Non-pigmented ciliary epithelial cell (primary cell): Measurements from ENCODE around the gene MIPOL1.
"Not testable (repeated sequence)": the region's sequence is repeated elsewhere in the genome, so short reads cannot be mapped to it uniquely, and the experiment has no call there.

Experiments used
- DNase-seq: peaks from one replicate; pipeline ENCODE4 v3.0.0-alpha.2; 2010; ENCODE audit warnings: low read depth

Gene MIPOL1

GRCh38 chr14:37285220-37285619 is 87.5 kb downstream of the MIPOL1 start:
- no peak for DNase-seq

GRCh38 chr14:37289688-37290087 is 92.0 kb downstream of the MIPOL1 start:
- no peak for DNase-seq

- not testable (repeated sequence) for DNase-seq
Measured at GRCh38 chr14:37295262-37295661, 97.5 kb downstream of the MIPOL1 start.

- no peak for DNase-seq
Measured at GRCh38 chr14:37311252-37311651, 113.5 kb downstream of the MIPOL1 start.

GRCh38 chr14:37318938-37319337 is 121.2 kb downstream of the MIPOL1 start:
- DNase-seq = no peak

GRCh38 chr14:37320106-37320505 is 122.4 kb downstream of the MIPOL1 start:
- no peak for DNase-seq

DNA sequence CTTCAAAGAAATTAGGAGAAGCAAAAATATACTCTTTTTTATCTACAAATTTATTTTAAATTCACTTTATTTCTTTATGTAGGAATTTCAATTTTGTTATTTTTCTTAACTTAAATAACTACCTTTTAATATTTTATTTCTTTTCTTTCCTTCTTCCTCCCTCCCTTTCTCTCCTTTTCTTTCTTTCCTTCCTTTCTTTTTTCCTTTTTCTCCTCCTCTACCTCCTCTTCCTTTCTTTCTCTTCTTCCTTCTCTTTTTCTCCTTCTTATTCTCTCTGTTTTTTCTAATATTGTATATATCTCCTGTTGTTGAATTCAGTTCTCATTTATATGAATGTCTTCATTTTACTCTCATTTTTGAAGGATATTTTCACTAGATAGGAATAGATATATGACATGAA is 127.6 kb downstream of the MIPOL1 start:
- DNase-seq = no peak

- DNase-seq = no peak
Measured at GRCh38 chr14:37326434-37326833, 128.7 kb downstream of the MIPOL1 start.

DNA sequence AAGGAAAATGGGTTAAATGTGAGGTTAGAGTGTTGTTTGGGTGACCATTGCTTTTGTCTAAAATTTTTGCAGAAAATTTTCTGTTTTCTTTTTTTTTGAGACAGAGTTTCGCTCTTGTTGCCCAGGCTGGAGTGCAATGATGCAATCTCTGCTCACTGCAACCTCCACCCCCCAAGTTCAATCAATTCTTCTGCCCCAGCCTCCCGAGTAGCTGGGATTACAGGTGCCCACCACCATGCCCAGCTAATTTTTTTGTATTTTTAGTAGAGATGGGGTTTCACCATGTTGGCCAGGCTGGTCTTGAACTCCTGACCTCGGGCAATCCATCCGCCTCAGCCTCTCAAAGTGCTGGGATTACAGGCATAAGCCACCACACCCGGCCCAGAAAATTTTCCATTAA is 130.2 kb downstream of the MIPOL1 start:
- not testable (repeated sequence) for DNase-seq

GRCh38 chr14:37328673-37329072 is 130.9 kb downstream of the MIPOL1 start:
- DNase-seq = no peak

GRCh38 chr14:37329189-37330001 is 131.7 kb downstream of the MIPOL1 start:
- DNase-seq = no peak

DNA sequence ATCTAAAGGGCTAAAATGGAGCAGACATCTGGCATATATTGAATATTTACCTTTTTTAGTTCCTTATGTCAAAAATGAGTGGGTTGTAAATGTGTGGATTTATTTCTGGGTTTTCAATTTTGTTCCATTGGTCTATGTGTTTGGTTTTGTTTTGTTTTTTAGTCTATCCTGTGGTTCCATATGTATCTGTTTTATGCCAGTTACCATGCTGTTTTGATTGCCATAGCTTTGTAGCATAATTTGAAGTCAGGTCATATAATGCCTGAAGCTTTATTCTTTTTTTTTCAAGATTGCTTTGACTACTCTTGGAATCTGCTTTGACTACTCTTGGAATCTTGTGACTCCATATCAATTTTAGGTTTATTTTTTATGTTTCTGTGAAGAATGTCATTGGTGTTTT is 133.2 kb downstream of the MIPOL1 start:
- DNase-seq = no peak

- DNase-seq = no peak
Measured at GRCh38 chr14:37340353-37340752, 142.6 kb downstream of the MIPOL1 start.

- DNase-seq = no peak
Measured at GRCh38 chr14:37343307-37344094, 145.8 kb downstream of the MIPOL1 start.

DNA sequence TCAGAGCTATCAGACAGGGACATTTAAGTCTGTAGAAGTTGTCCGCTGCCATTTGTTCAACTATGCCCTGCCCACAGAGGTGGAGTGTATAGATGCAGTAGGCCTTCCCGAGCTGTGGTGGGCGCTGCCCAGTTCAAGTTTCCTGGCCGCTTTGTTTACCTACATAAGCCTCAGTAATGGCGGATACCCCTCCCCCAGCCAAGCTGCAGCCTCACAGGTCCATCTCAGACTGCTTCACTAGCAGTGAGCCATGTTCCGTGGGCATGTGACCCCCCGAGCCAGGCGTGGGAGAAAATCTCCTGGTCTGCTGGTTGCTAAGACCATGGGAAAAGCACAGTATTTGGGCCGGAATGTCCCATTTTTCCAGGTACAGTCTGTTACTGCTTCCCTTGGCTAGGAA is 165.9 kb downstream of the MIPOL1 start:
- no peak for DNase-seq

DNA sequence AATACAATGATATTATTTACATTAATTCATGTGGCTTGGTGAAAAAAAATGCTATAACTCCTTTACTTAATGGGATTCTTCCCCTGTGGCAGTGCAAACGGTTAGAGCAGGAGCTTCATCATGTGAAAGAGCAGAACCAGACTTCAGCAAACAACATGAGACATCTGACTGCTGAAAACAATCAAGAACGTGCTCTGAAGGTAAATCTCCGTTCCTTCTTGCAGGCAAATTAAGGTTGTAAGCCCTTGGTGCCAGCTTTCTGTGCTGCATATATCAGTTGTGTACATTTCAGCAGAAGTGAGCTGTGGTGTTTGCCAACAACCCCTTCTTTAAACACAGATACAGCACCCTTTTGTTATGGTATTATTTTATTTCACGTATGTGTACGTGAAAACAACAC is 171.7 kb downstream of the MIPOL1 start:
- no peak for DNase-seq

DNA sequence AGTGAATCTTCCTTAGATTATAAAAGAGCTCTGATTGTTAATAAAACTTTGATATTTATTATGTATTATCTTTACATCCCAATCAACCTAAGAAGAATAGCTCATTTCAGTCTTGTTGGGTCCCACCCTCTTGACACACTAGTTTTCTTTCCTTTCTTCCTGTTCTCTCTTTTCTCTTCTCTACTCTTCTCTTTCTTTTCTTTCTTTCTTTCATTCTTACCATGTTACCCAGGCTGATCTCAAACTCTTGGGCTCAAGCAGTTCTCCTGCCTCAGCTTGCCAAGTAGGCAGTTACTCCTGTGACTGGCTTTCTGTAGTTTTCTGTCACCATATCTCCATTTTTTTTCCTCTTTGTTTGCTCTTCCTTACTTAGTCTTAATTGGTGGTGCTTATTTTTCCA is 177.8 kb downstream of the MIPOL1 start:
- no peak for DNase-seq

- no peak for DNase-seq
Measured at GRCh38 chr14:37376944-37377609, 179.3 kb downstream of the MIPOL1 start.

DNA sequence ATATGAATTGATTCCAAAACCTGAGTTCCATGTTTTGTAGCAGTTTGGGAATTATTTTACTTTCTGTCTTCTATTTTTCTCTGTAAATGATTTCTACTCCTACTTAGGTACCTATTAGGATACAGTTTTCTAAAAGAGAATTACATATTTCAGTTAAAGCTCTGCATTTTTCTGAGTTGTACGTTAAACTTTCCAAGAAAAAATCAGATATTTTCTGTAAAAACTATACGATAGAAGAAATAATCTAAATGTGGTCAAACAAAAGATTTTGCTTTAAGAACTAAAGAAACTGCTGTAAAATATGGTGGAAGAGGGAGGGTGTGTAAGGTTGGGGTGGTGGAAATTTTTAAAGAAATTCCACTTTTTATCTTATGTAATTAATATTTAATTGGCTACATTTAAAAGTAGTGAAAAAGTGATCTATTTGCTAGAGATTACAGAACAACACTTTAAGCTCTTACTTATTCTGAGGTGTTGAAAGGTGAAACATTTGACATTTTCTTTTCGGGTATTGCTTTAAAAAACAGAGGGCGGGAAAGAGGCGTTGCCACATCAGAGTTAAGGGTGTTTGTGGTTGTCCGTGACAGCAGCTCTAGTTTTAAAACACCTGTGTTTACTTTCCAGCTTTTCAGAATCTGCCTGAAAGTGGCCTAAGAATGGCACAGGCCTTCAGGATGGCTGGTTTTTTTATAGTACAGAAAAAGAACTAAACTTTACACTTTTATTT is 187.3 kb downstream of the MIPOL1 start:
- DNase-seq = no peak

- DNase-seq = not testable (repeated sequence)
Measured at GRCh38 chr14:37397157-37397940, 199.6 kb downstream of the MIPOL1 start.

DNA sequence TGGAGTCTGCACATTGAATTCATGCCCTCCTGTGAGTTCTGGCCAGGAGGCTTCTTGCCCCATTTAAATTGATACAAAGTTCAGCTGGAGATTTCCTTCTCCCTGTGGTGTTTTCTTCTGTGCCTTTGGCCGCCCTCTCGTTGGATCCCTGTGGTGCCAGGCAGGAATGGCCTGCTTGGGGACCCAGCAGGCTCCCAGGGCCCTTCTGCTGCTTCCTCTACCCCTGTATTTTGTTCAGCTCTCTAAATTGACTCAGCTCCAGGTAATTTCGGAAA is 200.1 kb downstream of the MIPOL1 start:
- DNase-seq = no peak

- no peak for DNase-seq
Measured at GRCh38 chr14:37399517-37399916, 201.8 kb downstream of the MIPOL1 start.
